Activated CD8-positive, alpha-beta T cell treated with anti-CD3 and anti-CD28 coated beads for 36 hours (primary cell): ENCODE measurements around the gene SLC22A14. TPM values are rescaled to one million over a fixed set of nuclear protein-coding genes. Genes with fewer than 3 reads are reported as not detected.

Experiments
- ATAC-seq: fragments of 200-7000 bp; cut with Tn5 transposase; one replicate; pipeline ENCODE4 v1.10.0; 2021; ENCODE audit warnings: mild to moderate bottlenecking, moderate library complexity
- CTCF ChIA-PET: fragments of 350-600 bp; sonication (Branson Sonifier 250); formaldehyde crosslinking; loops from one replicate; lab custom pipeline; 2021; ENCODE audit warnings: antibody characterized with exemption; lab: Charles Lee
- POLR2A ChIA-PET: fragments of 350-600 bp; sonication (Branson Sonifier 250); formaldehyde crosslinking; loops from one replicate; lab custom pipeline; 2021; ENCODE audit warnings: antibody characterized with exemption; lab: Charles Lee
- DNase-seq: peaks from one replicate; pipeline ENCODE4 v3.0.0-alpha.2; 2020
- H3K27ac Mint-ChIP-seq: one replicate; pipeline ENCODE4 v1.8.0; 2021; ENCODE audit warnings: mild to moderate bottlenecking, mixed read lengths
- H3K27me3 Mint-ChIP-seq: one replicate; pipeline ENCODE4 v1.8.0; 2021; ENCODE audit warnings: mixed read lengths
- H3K36me3 Mint-ChIP-seq: one replicate; pipeline ENCODE4 v1.8.0; 2021; ENCODE audit warnings: low read depth, mixed read lengths
- H3K4me1 Mint-ChIP-seq: one replicate; pipeline ENCODE4 v1.8.0; 2021; ENCODE audit warnings: low read depth, mixed read lengths
- H3K4me3 Mint-ChIP-seq: one replicate; pipeline ENCODE4 v1.8.0; 2021; ENCODE audit warnings: mild to moderate bottlenecking, moderate library complexity, mixed read lengths
- H3K9me3 Mint-ChIP-seq: one replicate; pipeline ENCODE4 v1.8.0; 2021; ENCODE audit warnings: mixed read lengths
- intact Hi-C: fragments of 100-400 bp; cut with micrococcal nuclease; formaldehyde crosslinking; loops from one replicate; pipeline ENCODE4 v1.10.0; 2022
- total RNA-seq, 2 experiments: library from RNA; stranded (reverse); gene quantifications; one replicate each; pipeline ENCODE4 v1.2.3, GENCODE V29; 2021
- TF ChIP-seq, protein P1 (sequence below): fragments of 200-600 bp; IDR thresholded peaks from one replicate; pipeline ENCODE4 v1.8.0; 2022; ENCODE audit warnings: antibody characterized with exemption, mild to moderate bottlenecking

SLC22A14 gene
- total RNA-seq, 2 experiments from 2014 or later = not detected

DNA sequence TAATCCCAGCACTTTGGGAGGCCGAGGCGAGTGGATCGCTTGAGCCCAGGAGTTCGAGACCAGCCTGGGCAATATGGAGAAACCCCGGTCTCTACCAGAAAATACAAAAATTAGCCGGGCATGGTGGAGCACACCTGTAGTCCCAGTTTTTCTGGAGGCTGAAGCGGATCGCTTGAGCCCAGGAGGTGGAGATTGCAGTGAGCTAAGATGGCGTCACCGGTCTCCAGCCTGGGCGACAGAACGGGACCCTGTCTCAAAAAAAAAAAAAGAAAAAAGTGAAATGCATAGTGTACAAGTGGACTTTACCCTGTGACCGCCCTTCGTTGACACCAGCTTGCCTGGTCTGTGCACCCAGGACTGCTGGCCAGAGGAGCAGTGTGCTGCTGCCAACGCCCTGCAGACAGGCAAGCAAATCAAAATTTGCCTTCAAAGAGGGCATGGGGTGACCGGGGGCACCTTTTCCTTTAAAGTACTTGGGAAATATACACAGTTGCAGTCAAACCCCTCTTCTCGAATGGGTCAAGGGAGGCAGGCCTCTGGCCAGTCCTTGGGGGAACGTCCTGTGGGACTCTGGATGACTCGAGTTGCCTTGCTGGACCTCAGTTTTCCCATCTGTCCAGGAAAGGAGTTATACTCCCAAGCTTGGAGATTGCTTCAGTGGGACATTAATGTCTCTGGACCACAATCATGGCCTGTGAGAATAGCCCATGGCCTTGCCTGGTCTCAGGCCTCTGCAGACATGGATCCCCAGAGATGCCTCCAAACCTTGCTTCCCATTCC is 65.5 kb downstream of the SLC22A14 start:
- peaks cover 4% of the 10 kb centered on the region for H3K4me1 Mint-ChIP-seq
- no peak overlapping the region for H3K4me3 Mint-ChIP-seq
- H3K27me3 Mint-ChIP-seq = no peaks in the 10 kb centered on the region
- ATAC-seq (no peak), DNase-seq (no peak)
- ChIA-PET CTCF (interaction anchor here (0.7 to 2.6 kb wide), 24 partner anchors 10 to 373 kb away, joined by 3 to 49 read pairs (median 5); partner anchors contain the start of genes ACAA1, EXOG, MYD88 and OXSR1), POLR2A (interaction anchor here (0.9 to 1.5 kb wide), 4 partner anchors 22 to 209 kb away, joined by 3 to 6 read pairs (median 5); partner anchors contain the start of gene MYD88)
- H3K9me3 Mint-ChIP-seq = peaks cover 2% of the 10 kb centered on the region
- TF ChIP-seq, protein P1, sequence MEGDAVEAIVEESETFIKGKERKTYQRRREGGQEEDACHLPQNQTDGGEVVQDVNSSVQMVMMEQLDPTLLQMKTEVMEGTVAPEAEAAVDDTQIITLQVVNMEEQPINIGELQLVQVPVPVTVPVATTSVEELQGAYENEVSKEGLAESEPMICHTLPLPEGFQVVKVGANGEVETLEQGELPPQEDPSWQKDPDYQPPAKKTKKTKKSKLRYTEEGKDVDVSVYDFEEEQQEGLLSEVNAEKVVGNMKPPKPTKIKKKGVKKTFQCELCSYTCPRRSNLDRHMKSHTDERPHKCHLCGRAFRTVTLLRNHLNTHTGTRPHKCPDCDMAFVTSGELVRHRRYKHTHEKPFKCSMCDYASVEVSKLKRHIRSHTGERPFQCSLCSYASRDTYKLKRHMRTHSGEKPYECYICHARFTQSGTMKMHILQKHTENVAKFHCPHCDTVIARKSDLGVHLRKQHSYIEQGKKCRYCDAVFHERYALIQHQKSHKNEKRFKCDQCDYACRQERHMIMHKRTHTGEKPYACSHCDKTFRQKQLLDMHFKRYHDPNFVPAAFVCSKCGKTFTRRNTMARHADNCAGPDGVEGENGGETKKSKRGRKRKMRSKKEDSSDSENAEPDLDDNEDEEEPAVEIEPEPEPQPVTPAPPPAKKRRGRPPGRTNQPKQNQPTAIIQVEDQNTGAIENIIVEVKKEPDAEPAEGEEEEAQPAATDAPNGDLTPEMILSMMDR = no peak
- H3K36me3 Mint-ChIP-seq = peaks cover 13% of the 10 kb centered on the region
- no peak overlapping the region for H3K27ac Mint-ChIP-seq
- intact Hi-C loops = loop anchor here (5.0 to 10.0 kb wide), 2 partner anchors 135 to 213 kb away; partner anchors contain the start of genes ACAA1 and MYD88

DNA sequence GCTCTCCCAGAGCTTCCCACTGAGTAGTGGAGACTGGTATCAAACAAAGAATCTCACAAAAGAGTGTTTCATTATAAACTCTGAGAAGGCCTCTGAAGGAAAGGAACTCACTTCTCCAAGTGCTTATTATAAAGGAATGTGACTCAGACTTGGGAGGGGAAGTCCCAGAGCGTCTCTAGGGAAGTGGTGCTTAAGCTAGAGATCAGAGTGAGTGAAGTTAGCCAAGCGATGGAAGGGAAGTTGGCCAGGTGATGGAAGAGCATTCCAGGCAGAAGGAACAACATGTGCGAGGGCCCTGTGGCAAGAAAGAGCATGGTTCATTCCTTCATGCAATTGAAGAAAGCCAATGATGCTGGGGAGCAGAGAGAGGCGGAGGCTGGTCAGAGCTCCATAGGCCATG is 66.8 kb downstream of the SLC22A14 start:
- intact Hi-C loops = loop anchor here (5.0 to 10.0 kb wide), 2 partner anchors 133 to 214 kb away; partner anchors contain the start of genes ACAA1 and MYD88
- CTCF ChIA-PET = interaction anchor here (0.8 to 1.8 kb wide), 3 partner anchors 131 to 232 kb away, joined by 3 to 8 read pairs (median 3); no protein-coding TSS in a partner anchor
- DNase-seq (no peak), ATAC-seq (no peak)
- Mint-ChIP-seq H3K36me3 (peaks cover 18% of the 10 kb centered on the region), H3K27me3 (no peaks in the 10 kb centered on the region), H3K4me3 (no peak overlapping the region), H3K4me1 (peaks cover 4% of the 10 kb centered on the region), H3K9me3 (peaks cover under 1% of the 10 kb centered on the region), H3K27ac (no peak overlapping the region)
- TF ChIP-seq, protein P1 = no peak
- POLR2A ChIA-PET = interaction anchor here (0.7 kb wide), 1 partner anchor 148 kb away, joined by 3 read pairs; no protein-coding TSS in a partner anchor

DNA sequence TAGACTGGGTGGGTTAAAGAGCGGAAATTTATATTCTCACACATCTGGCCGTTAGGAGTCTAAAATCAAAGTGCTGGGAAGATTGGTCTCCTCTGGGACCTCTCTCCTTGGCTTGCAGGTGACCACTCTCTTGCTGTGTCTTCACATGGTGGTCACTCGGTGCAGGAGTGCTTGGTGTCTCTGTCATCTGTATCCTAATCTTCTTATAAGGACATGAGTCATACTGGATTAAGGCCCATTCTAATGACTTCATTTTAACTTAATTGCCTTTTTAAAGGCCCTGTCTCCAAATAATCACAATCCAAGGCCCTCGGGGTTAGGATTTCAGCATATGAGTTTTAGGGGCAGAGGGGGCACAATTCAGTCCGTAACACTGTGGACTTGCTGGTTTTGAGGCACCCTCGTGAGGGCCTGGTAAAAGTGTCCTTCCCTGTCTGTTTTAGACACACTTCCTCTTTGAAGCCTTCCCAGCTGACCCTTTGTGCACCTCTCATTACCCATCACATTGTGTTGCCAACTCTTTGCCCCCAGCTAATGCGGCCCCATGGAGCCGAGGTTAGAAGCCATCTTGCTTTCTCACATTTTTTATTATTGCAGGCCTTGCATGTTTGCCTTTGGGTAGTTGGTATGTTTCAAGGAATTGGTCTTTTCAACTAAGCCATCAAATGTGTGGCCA is 67.7 kb downstream of the SLC22A14 start:
- H3K36me3 Mint-ChIP-seq = peaks cover 18% of the 10 kb centered on the region
- DNase-seq (no peak), ATAC-seq (no peak)
- ChIA-PET CTCF (interaction anchor here (0.8 to 1.8 kb wide), 2 partner anchors 130 to 232 kb away, joined by 3 to 8 read pairs; no protein-coding TSS in a partner anchor), POLR2A (interaction anchor here (0.7 kb wide), 1 partner anchor 148 kb away, joined by 3 read pairs; no protein-coding TSS in a partner anchor)
- peaks cover 4% of the 10 kb centered on the region for H3K4me1 Mint-ChIP-seq
- H3K9me3 Mint-ChIP-seq = no peaks in the 10 kb centered on the region
- no peak overlapping the region for H3K4me3 Mint-ChIP-seq
- intact Hi-C loops = loop anchor here (5.0 to 10.0 kb wide), 2 partner anchors 132 to 215 kb away; partner anchors contain the start of genes ACAA1 and MYD88
- H3K27ac Mint-ChIP-seq = no peak overlapping the region
- TF ChIP-seq, protein P1 = no peak
- H3K27me3 Mint-ChIP-seq = no peaks in the 10 kb centered on the region

DNA sequence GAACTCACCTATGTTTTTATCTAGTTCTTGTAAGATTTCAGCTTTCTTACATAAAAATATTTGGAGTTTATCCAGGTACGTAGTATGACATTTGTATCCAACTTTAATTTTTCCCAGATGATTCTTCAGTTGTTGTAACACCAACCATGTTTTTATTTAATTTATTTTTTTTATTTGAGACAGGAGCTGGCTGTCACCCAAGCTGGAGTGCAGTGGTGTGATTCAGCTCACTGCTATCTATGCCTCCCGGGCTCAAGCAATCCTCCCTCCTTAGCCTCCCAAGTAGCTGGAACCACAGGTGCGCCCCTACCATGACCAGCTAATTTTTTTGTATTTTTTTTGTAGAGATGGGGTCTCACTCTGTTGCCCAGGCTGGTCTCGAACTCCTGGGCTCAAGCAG is 71.1 kb downstream of the SLC22A14 start:
- TF ChIP-seq, protein P1 = no peak
- ATAC-seq (no peak), DNase-seq (no peak)
- intact Hi-C loops = no loop called here
- ChIA-PET CTCF (interaction anchor here (0.8 to 0.9 kb wide), 2 partner anchors 26 to 126 kb away, joined by 3 read pairs; no protein-coding TSS in a partner anchor), POLR2A (no interaction called here)
- H3K4me1 Mint-ChIP-seq = no peaks in the 10 kb centered on the region
- peaks cover 17% of the 10 kb centered on the region for H3K36me3 Mint-ChIP-seq
- H3K27me3 Mint-ChIP-seq = no peaks in the 10 kb centered on the region
- H3K4me3 Mint-ChIP-seq = no peak overlapping the region
- H3K27ac Mint-ChIP-seq = no peak overlapping the region
- H3K9me3 Mint-ChIP-seq = no peaks in the 10 kb centered on the region
